ENCODE data around the gene PLXNA2.

DNA sequence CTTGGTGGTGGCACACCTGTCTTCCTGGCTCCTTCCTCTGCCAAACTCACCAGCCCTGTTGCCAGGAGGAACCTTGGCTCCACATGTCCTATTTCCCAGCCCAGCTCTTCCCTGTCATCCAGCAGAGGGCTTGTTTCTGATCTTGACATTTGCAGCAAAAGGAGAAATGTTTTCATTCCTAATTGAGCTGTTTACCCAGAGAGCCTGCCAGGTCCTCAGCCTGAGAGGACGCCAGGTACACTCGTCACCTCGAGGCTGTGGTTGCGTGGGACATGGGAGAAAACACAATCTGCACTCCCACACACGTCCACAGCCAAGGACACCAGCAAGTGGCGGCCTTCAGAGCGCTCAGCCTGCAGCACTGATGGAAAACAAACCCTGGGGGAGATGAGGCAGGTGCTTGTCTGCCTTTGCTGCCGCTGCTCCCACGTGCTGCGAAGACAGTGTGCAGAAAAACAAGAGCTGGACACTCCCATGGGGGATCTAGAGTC lies 200.4 kb downstream of the PLXNA2 start:
- TF ChIP-seq, protein P1, sequence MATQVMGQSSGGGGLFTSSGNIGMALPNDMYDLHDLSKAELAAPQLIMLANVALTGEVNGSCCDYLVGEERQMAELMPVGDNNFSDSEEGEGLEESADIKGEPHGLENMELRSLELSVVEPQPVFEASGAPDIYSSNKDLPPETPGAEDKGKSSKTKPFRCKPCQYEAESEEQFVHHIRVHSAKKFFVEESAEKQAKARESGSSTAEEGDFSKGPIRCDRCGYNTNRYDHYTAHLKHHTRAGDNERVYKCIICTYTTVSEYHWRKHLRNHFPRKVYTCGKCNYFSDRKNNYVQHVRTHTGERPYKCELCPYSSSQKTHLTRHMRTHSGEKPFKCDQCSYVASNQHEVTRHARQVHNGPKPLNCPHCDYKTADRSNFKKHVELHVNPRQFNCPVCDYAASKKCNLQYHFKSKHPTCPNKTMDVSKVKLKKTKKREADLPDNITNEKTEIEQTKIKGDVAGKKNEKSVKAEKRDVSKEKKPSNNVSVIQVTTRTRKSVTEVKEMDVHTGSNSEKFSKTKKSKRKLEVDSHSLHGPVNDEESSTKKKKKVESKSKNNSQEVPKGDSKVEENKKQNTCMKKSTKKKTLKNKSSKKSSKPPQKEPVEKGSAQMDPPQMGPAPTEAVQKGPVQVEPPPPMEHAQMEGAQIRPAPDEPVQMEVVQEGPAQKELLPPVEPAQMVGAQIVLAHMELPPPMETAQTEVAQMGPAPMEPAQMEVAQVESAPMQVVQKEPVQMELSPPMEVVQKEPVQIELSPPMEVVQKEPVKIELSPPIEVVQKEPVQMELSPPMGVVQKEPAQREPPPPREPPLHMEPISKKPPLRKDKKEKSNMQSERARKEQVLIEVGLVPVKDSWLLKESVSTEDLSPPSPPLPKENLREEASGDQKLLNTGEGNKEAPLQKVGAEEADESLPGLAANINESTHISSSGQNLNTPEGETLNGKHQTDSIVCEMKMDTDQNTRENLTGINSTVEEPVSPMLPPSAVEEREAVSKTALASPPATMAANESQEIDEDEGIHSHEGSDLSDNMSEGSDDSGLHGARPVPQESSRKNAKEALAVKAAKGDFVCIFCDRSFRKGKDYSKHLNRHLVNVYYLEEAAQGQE (IDR thresholded peaks at IDR 0.05; ENCODE audit: insufficient read depth in 1 of 2, low read depth in 2 of 2, low read length in 2 of 2) = no peak
- TF ChIP-seq POLR2AphosphoS5 (IDR thresholded peaks at IDR 0.05; ENCODE audit: low read depth, low read length) (no peak), SIN3A (IDR thresholded peaks at IDR 0.05; ENCODE audit: borderline replicate concordance, insufficient read depth, low read length) (no peak), FOXP2 (optimal IDR thresholded peaks at IDR 0.05; ENCODE audit: borderline replicate concordance, extremely low read depth, extremely low read length, insufficient read depth) (no peak), TAF1 (IDR thresholded peaks at IDR 0.05; ENCODE audit: borderline replicate concordance, insufficient read depth, low read length) (no peak)
